ENCODE measurements around the gene OR6S1.
"Not testable (repeated sequence)": the region's sequence is repeated elsewhere in the genome, so short reads cannot be mapped to it uniquely, and the experiment has no call there.

The OR6S1 gene

GRCh38 chr14:20655851-20656250 is 14.4 kb upstream of the OR6S1 start:
- DNase-seq (ENCODE audit: low read depth, low spot score) = no peak
- no peak overlapping the region for H3K27ac ChIP-seq (ENCODE audit: low read length)
- H3K27me3 ChIP-seq (ENCODE audit: control insufficient read depth, insufficient read depth, low read length) = peaks cover 1% of the 10 kb centered on the region; the same call in 1 of the 2 replicates
- peaks cover 2% of the 10 kb centered on the region; the same call in 1 of the 2 replicates for H3K4me1 ChIP-seq (ENCODE audit: control insufficient read depth, insufficient read depth, low read length)
- no peaks in the 10 kb centered on the region for H3K36me3 ChIP-seq (ENCODE audit: control insufficient read depth, insufficient read depth, low read length)
- no CpG with 5 or more reads among the region's 4 CpGs for WGBS (ENCODE audit: insufficient coverage, insufficient read length)
- H3K9me3 ChIP-seq (ENCODE audit: control insufficient read depth, insufficient read depth, low read length) = no peaks in the 10 kb centered on the region
- H3K4me3 ChIP-seq (ENCODE audit: low read length) = no peak overlapping the region

- WGBS (ENCODE audit: insufficient coverage, insufficient read length) = no CpG with 5 or more reads among the region's 39 CpGs
- peak overlapping the region; percentile 71; the same call in 1 of the 2 replicates for H3K4me3 ChIP-seq (ENCODE audit: low read length)
- H3K27ac ChIP-seq (ENCODE audit: low read length) = no peak overlapping the region
- H3K36me3 ChIP-seq (ENCODE audit: control insufficient read depth, insufficient read depth, low read length) = no peaks in the 10 kb centered on the region
- DNase-seq (ENCODE audit: low read depth, low spot score) = peak; percentile 90
- H3K4me1 ChIP-seq (ENCODE audit: control insufficient read depth, insufficient read depth, low read length) = peaks cover 2% of the 10 kb centered on the region; the same call in 1 of the 2 replicates
- H3K27me3 ChIP-seq (ENCODE audit: control insufficient read depth, insufficient read depth, low read length) = peaks cover 1% of the 10 kb centered on the region; the same call in 1 of the 2 replicates
- no peaks in the 10 kb centered on the region for H3K9me3 ChIP-seq (ENCODE audit: control insufficient read depth, insufficient read depth, low read length)
These were observed 11.8 kb upstream of the OR6S1 start for GRCh38 chr14:20652996-20653975.

- no CpG with 5 or more reads among the region's 1 CpG for WGBS (ENCODE audit: insufficient coverage, insufficient read length)
These were observed 4.0 kb upstream of the OR6S1 start for GRCh38 chr14:20645481-20645880.

GRCh38 chr14:20644520-20644919 is 3.0 kb upstream of the OR6S1 start:
- no peak overlapping the region for H3K4me3 ChIP-seq (ENCODE audit: low read length)
- H3K27me3 ChIP-seq (ENCODE audit: control insufficient read depth, insufficient read depth, low read length) = no peaks in the 10 kb centered on the region
- no peaks in the 10 kb centered on the region for H3K36me3 ChIP-seq (ENCODE audit: control insufficient read depth, insufficient read depth, low read length)
- no peak overlapping the region for H3K27ac ChIP-seq (ENCODE audit: low read length)
- no peaks in the 10 kb centered on the region for H3K9me3 ChIP-seq (ENCODE audit: control insufficient read depth, insufficient read depth, low read length)
- WGBS (ENCODE audit: insufficient coverage, insufficient read length) = no CpG with 5 or more reads among the region's 2 CpGs
- DNase-seq (ENCODE audit: low read depth, low spot score) = no peak
- no peaks in the 10 kb centered on the region for H3K4me1 ChIP-seq (ENCODE audit: control insufficient read depth, insufficient read depth, low read length)

More at GRCh38 chr14:20645481-20645880, 4.0 kb upstream of the OR6S1 start:
- Histone ChIP-seq H3K4me3 (ENCODE audit: low read length) (no peak overlapping the region), H3K36me3 (ENCODE audit: control insufficient read depth, insufficient read depth, low read length) (no peaks in the 10 kb centered on the region), H3K9me3 (ENCODE audit: control insufficient read depth, insufficient read depth, low read length) (no peaks in the 10 kb centered on the region), H3K4me1 (ENCODE audit: control insufficient read depth, insufficient read depth, low read length) (no peaks in the 10 kb centered on the region), H3K27me3 (ENCODE audit: control insufficient read depth, insufficient read depth, low read length) (no peaks in the 10 kb centered on the region), H3K27ac (ENCODE audit: low read length) (no peak overlapping the region)
- no peak for DNase-seq (ENCODE audit: low read depth, low spot score)

GRCh38 chr14:20642755-20643154 is 1.3 kb upstream of the OR6S1 start:
- DNase-seq (ENCODE audit: low read depth, low spot score); H3K27me3 ChIP-seq (ENCODE audit: control insufficient read depth, insufficient read depth, low read length); H3K4me1 ChIP-seq (ENCODE audit: control insufficient read depth, insufficient read depth, low read length); H3K4me3 ChIP-seq (ENCODE audit: low read length); H3K27ac ChIP-seq (ENCODE audit: low read length); H3K36me3 ChIP-seq (ENCODE audit: control insufficient read depth, insufficient read depth, low read length); H3K9me3 ChIP-seq (ENCODE audit: control insufficient read depth, insufficient read depth, low read length): not testable (repeated sequence)
- no CpG with 5 or more reads among the region's 3 CpGs for WGBS (ENCODE audit: insufficient coverage, insufficient read length)

GRCh38 chr14:20642182-20642581 is 691 bp upstream of the OR6S1 start:
- no peaks in the 10 kb centered on the region for H3K4me1 ChIP-seq (ENCODE audit: control insufficient read depth, insufficient read depth, low read length)
- no peaks in the 10 kb centered on the region for H3K9me3 ChIP-seq (ENCODE audit: control insufficient read depth, insufficient read depth, low read length)
- no peaks in the 10 kb centered on the region for H3K27me3 ChIP-seq (ENCODE audit: control insufficient read depth, insufficient read depth, low read length)
- H3K4me3 ChIP-seq (ENCODE audit: low read length) = no peak overlapping the region
- H3K36me3 ChIP-seq (ENCODE audit: control insufficient read depth, insufficient read depth, low read length) = no peaks in the 10 kb centered on the region
- WGBS (ENCODE audit: insufficient coverage, insufficient read length) = no CpG with 5 or more reads among the region's 7 CpGs
- no peak for DNase-seq (ENCODE audit: low read depth, low spot score)
- no peak overlapping the region for H3K27ac ChIP-seq (ENCODE audit: low read length)

GRCh38 chr14:20632831-20633691 is 8.4 kb downstream of the OR6S1 start:
- H3K4me3 ChIP-seq (ENCODE audit: low read length) = peak overlapping the region; percentile 29; the same call in 1 of the 2 replicates
- H3K27ac ChIP-seq (ENCODE audit: low read length) = no peak overlapping the region
- DNase-seq (ENCODE audit: low read depth, low spot score) = no peak
- H3K27me3 ChIP-seq (ENCODE audit: control insufficient read depth, insufficient read depth, low read length) = no peaks in the 10 kb centered on the region
- WGBS (ENCODE audit: insufficient coverage, insufficient read length) = no CpG with 5 or more reads among the region's 45 CpGs
- H3K4me1 ChIP-seq (ENCODE audit: control insufficient read depth, insufficient read depth, low read length) = no peaks in the 10 kb centered on the region
- H3K9me3 ChIP-seq (ENCODE audit: control insufficient read depth, insufficient read depth, low read length) = no peaks in the 10 kb centered on the region
- H3K36me3 ChIP-seq (ENCODE audit: control insufficient read depth, insufficient read depth, low read length) = no peaks in the 10 kb centered on the region

GRCh38 chr14:20632448-20632830 is 9.1 kb downstream of the OR6S1 start:
- H3K27me3 ChIP-seq (ENCODE audit: control insufficient read depth, insufficient read depth, low read length) = no peaks in the 10 kb centered on the region
- no peak for DNase-seq (ENCODE audit: low read depth, low spot score)
- WGBS (ENCODE audit: insufficient coverage, insufficient read length) = no CpG with 5 or more reads among the region's 19 CpGs
- peak overlapping the region; percentile 29; the same call in 1 of the 2 replicates for H3K4me3 ChIP-seq (ENCODE audit: low read length)
- H3K27ac ChIP-seq (ENCODE audit: low read length) = no peak overlapping the region
- H3K9me3 ChIP-seq (ENCODE audit: control insufficient read depth, insufficient read depth, low read length) = no peaks in the 10 kb centered on the region
- no peaks in the 10 kb centered on the region for H3K36me3 ChIP-seq (ENCODE audit: control insufficient read depth, insufficient read depth, low read length)
- no peaks in the 10 kb centered on the region for H3K4me1 ChIP-seq (ENCODE audit: control insufficient read depth, insufficient read depth, low read length)

GRCh38 chr14:20631880-20632389 is 9.6 kb downstream of the OR6S1 start:
- Histone ChIP-seq H3K36me3 (ENCODE audit: control insufficient read depth, insufficient read depth, low read length) (no peaks in the 10 kb centered on the region), H3K4me3 (ENCODE audit: low read length) (peak overlapping the region; percentile 29; the same call in 1 of the 2 replicates), H3K27me3 (ENCODE audit: control insufficient read depth, insufficient read depth, low read length) (no peaks in the 10 kb centered on the region), H3K4me1 (ENCODE audit: control insufficient read depth, insufficient read depth, low read length) (no peaks in the 10 kb centered on the region), H3K9me3 (ENCODE audit: control insufficient read depth, insufficient read depth, low read length) (no peaks in the 10 kb centered on the region), H3K27ac (ENCODE audit: low read length) (no peak overlapping the region)
- no CpG with 5 or more reads among the region's 18 CpGs for WGBS (ENCODE audit: insufficient coverage, insufficient read length)
- no peak for DNase-seq (ENCODE audit: low read depth, low spot score)
